GM12874 (cell line): Measurements from ENCODE around the gene SERPIND1.

Experiments used
- CTCF ChIP-seq: IDR thresholded peaks from 2 replicates; pipeline ENCODE4 v1.5.1; 2011; ENCODE audit warnings: low read depth, mild to moderate bottlenecking, control low read depth, low read length, moderate library complexity; ENCODE audit not compliant: insufficient read depth

Gene SERPIND1

GRCh38 chr22:20782083-20782482, 8.2 kb downstream of the SERPIND1 start:
- no peak for TF ChIP-seq CTCF

DNA sequence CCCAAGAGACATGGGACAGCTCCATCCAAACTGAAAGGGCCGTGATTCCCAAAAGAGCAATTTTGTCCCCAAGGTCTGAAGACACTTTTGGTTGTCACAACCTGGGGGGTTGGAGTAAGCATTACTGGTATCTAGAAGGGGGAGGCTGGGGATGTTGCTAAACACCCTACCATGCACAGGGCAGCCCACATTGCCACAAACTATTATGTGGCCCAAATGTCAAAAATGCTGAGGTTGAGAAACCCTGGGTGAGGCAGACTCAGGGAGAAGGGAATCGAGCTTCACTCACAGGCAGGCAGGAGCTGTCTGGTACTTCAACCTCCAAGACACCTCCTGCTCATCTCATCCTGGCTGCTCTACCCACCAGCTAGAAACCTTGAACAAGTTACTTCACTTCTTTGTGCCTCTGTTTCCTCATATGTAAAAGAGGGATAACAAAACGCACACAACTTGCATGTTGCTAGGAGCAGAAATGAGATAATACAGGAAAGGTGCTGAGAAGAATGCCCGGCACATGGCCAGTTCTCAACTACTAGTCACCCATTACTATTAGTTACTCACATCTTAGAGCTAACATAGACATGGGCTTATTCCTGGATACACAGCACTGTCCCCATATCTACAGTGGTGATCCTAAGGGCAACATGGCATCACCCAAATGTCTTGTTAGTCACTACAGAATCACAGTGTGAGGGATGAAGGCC, 8.8 kb downstream of the SERPIND1 start:
- TF ChIP-seq CTCF, result no peak

DNA sequence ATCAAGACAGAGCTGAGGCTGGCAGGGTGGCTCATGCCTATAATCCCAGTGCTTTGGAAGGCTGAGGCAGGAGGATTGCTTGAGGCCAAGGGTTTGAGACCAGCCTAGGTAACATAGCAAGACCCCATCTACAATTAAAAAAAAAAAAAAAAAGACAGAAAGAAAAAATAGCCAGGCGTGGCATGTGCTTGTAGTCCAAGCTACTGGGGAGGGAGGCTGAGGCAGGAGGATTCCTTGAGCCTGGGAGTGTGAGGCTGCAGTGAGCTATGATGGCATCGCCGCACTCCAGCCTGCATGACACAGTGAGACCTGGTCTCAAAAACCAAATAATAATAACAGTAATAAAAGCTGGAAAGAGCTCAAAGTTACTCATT, 9.4 kb downstream of the SERPIND1 start:
- no peak for TF ChIP-seq CTCF

- TF ChIP-seq CTCF, result peak; percentile 81
Measured at GRCh38 chr22:20783844-20784723, 10.2 kb downstream of the SERPIND1 start.

- TF ChIP-seq CTCF, result no peak
Measured at GRCh38 chr22:20785415-20785814, 11.5 kb downstream of the SERPIND1 start.

- no peak for TF ChIP-seq CTCF
Measured at GRCh38 chr22:20786048-20786447, 12.1 kb downstream of the SERPIND1 start.

- no peak for TF ChIP-seq CTCF
Measured at GRCh38 chr22:20786536-20786979, 12.6 kb downstream of the SERPIND1 start.
